Activated T-cell treated with anti-CD3 and anti-CD28 coated beads, Interleukin-2, amount 50 U/mL, for 72 hours (primary cell): ENCODE results near the gene FOXJ1. TPM values are rescaled to one million over a fixed set of nuclear protein-coding genes. Genes with fewer than 3 reads are reported as not detected.

Experiments used
- ATAC-seq, 2 donors: fragments of 150-1000 bp; cut with Tn5 transposase; replicated peaks in 1 of 2; 2 replicates each; pipeline ENCODE4 v1.10.0; 2021; ENCODE audit warnings: moderate library complexity in 2 of 2, mild to moderate bottlenecking in 1 of 2
- DNase-seq, 2 donors: peaks; one replicate each; pipeline ENCODE4 v3.0.0; 2021 to 2022; ENCODE audit warnings: mixed read lengths in 1 of 2
- H3K27ac Mint-ChIP-seq: one replicate; pipeline ENCODE4 v1.8.0; 2022; ENCODE audit warnings: mild to moderate bottlenecking, moderate library complexity, mixed read lengths
- H3K27me3 Mint-ChIP-seq: one replicate; pipeline ENCODE4 v1.8.0; 2022; ENCODE audit warnings: low read depth, mixed read lengths
- H3K36me3 Mint-ChIP-seq, 2 donors: one replicate each; pipeline ENCODE4 v1.8.0; 2022; ENCODE audit warnings: mixed read lengths in 2 of 2, mild to moderate bottlenecking in 1 of 2; ENCODE audit not compliant: insufficient read depth in 2 of 2
- H3K4me1 Mint-ChIP-seq: one replicate; pipeline ENCODE4 v1.8.0; 2022; ENCODE audit warnings: low read depth, mixed read lengths
- H3K4me3 Mint-ChIP-seq, 2 donors: one replicate each; pipeline ENCODE4 v1.8.0; 2022; ENCODE audit warnings: mild to moderate bottlenecking in 2 of 2, mixed read lengths in 2 of 2, moderate library complexity in 2 of 2
- H3K9me3 Mint-ChIP-seq, 2 donors: one replicate each; pipeline ENCODE4 v1.8.0; 2022; ENCODE audit warnings: mixed read lengths in 2 of 2
- total RNA-seq, 2 donors: library from RNA; stranded (reverse); gene quantifications; one replicate each; pipeline ENCODE4 v1.2.3, GENCODE V29; 2022

FOXJ1 gene
- total RNA-seq, 2 donors from 2014 or later, result 1.4 to 1.5 TPM

- Mint-ChIP-seq H3K27ac (no peak overlapping the region), H3K9me3 (no peaks in the 10 kb centered on the region), H3K4me1 (peaks cover 23% of the 10 kb centered on the region)
Measured at GRCh38 chr17:76174037-76174436, 33.0 kb upstream of the FOXJ1 start.

GRCh38 chr17:76173474-76173873 lies 32.4 kb upstream of the FOXJ1 start:
- DNase-seq (no peak), ATAC-seq (no peak)
- no peaks in the 10 kb centered on the region for H3K9me3 Mint-ChIP-seq
- H3K4me3 Mint-ChIP-seq, result no peak overlapping the region
- no peak overlapping the region for H3K27ac Mint-ChIP-seq
- H3K36me3 Mint-ChIP-seq, result peaks cover 0 to 6% of the 10 kb centered on the region in 2 donors
- H3K27me3 Mint-ChIP-seq, result no peaks in the 10 kb centered on the region
- peaks cover 17% of the 10 kb centered on the region for H3K4me1 Mint-ChIP-seq

More at GRCh38 chr17:76174037-76174436, 33.0 kb upstream of the FOXJ1 start:
- Mint-ChIP-seq H3K27me3 (no peaks in the 10 kb centered on the region), H3K36me3 (peaks cover 0 to 1% of the 10 kb centered on the region in 2 donors), H3K4me3 (no peak overlapping the region)
- ATAC-seq, result no peak
- DNase-seq, result no peak

- Mint-ChIP-seq H3K4me3 (no peak overlapping the region), H3K27me3 (no peaks in the 10 kb centered on the region), H3K4me1 (peaks cover 8% of the 10 kb centered on the region), H3K27ac (no peak overlapping the region), H3K36me3 (peaks cover 0 to 9% of the 10 kb centered on the region in 2 donors), H3K9me3 (no peaks in the 10 kb centered on the region)
- no peak for DNase-seq
- ATAC-seq, result no peak
Measured at GRCh38 chr17:76171706-76172105, 30.7 kb upstream of the FOXJ1 start.

- H3K4me3 Mint-ChIP-seq, result no peak overlapping the region
- no peak for ATAC-seq
- no peaks in the 10 kb centered on the region for H3K9me3 Mint-ChIP-seq
- H3K27me3 Mint-ChIP-seq, result no peaks in the 10 kb centered on the region
- peaks cover 13% of the 10 kb centered on the region for H3K4me1 Mint-ChIP-seq
- H3K36me3 Mint-ChIP-seq, result peaks cover 0 to 9% of the 10 kb centered on the region in 2 donors
- no peak overlapping the region for H3K27ac Mint-ChIP-seq
- no peak for DNase-seq
Measured at GRCh38 chr17:76170114-76170513, 29.1 kb upstream of the FOXJ1 start.

DNA sequence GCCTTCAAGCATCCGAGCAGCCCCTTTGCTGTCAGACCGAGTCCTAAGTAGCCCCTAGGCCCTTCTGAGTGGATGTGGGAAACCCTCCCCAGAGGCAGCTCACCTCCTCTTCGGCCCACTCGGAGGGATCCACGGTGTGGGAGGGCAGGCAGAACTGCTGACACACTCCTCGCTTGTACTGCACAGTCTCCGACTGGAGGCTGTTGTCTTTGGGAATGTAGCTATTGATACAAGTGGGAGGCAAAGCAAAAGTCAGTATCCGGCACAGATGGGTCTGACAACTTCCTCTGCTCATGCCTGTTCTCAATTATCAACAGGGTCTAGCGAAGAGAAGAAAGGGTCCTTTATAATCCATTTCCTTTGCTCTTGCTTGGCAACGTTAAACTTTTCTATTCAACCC lies 25.9 kb upstream of the FOXJ1 start:
- Mint-ChIP-seq H3K27me3 (no peaks in the 10 kb centered on the region), H3K9me3 (no peaks in the 10 kb centered on the region), H3K36me3 (peaks cover 2 to 14% of the 10 kb centered on the region in 2 donors), H3K4me1 (peaks cover 14% of the 10 kb centered on the region), H3K4me3 (no peak overlapping the region), H3K27ac (no peak overlapping the region)
- ATAC-seq (no peak), DNase-seq (no peak)

DNA sequence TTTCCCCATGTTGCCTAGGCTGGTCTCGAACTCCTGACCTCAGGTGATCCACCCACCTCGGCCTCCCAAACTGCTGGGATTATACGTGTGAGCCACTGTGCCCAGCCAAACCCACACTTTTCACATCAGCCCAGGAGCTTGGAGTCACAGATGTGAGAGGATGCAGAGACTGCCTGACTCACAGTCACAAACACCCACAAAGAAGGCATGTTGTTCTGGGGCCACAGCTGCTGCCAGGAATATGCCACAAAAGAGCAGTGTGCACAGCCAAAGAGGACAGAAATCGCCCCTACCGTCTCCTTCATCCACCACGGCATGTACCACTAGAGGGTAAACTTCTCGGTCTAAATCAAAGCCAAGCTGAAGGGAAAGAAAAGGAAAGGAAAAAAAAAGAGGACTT lies 25.1 kb upstream of the FOXJ1 start:
- H3K4me1 Mint-ChIP-seq, result peaks cover 14% of the 10 kb centered on the region
- peak in 1 of 2 donors; percentile 41 for DNase-seq
- H3K27me3 Mint-ChIP-seq, result no peaks in the 10 kb centered on the region
- peak; percentile 80 to 83 for ATAC-seq
- H3K4me3 Mint-ChIP-seq, result no peak overlapping the region
- no peak overlapping the region for H3K27ac Mint-ChIP-seq
- peaks cover 2 to 16% of the 10 kb centered on the region in 2 donors for H3K36me3 Mint-ChIP-seq
- H3K9me3 Mint-ChIP-seq, result no peaks in the 10 kb centered on the region

GRCh38 chr17:76164331-76164730 lies 23.3 kb upstream of the FOXJ1 start:
- H3K36me3 Mint-ChIP-seq, result peaks cover 2 to 22% of the 10 kb centered on the region in 2 donors
- no peak for ATAC-seq
- no peak overlapping the region for H3K4me3 Mint-ChIP-seq

DNA sequence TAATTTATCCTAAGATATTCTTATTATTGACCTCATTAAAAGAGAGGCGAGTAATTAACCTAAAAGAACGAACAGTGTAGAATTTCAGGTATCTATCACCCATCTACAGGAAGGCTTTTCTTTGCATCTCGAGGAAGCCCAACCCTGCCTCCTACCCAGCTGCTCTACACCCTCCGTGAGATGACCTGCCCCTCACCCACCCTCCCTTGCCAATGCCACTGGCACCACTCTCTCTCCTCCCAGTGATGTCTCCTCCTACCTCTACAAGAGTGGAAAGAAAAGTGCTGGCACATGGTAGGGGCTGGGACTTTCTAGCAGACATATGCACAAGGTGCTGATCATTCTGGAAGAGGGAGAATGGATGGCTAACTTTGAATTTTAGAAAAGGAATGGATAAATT lies 22.9 kb upstream of the FOXJ1 start:
- no peaks in the 10 kb centered on the region for H3K9me3 Mint-ChIP-seq
- DNase-seq (no peak), ATAC-seq (no peak)
- no peak overlapping the region for H3K4me3 Mint-ChIP-seq
- no peaks in the 10 kb centered on the region for H3K27me3 Mint-ChIP-seq
- H3K27ac Mint-ChIP-seq, result no peak overlapping the region
- peaks cover 14% of the 10 kb centered on the region for H3K4me1 Mint-ChIP-seq
- peaks cover 2 to 20% of the 10 kb centered on the region in 2 donors for H3K36me3 Mint-ChIP-seq

More at GRCh38 chr17:76164331-76164730, 23.3 kb upstream of the FOXJ1 start:
- Mint-ChIP-seq H3K27me3 (no peaks in the 10 kb centered on the region), H3K27ac (no peak overlapping the region), H3K9me3 (no peaks in the 10 kb centered on the region), H3K4me1 (peaks cover 14% of the 10 kb centered on the region)
- no peak for DNase-seq

DNA sequence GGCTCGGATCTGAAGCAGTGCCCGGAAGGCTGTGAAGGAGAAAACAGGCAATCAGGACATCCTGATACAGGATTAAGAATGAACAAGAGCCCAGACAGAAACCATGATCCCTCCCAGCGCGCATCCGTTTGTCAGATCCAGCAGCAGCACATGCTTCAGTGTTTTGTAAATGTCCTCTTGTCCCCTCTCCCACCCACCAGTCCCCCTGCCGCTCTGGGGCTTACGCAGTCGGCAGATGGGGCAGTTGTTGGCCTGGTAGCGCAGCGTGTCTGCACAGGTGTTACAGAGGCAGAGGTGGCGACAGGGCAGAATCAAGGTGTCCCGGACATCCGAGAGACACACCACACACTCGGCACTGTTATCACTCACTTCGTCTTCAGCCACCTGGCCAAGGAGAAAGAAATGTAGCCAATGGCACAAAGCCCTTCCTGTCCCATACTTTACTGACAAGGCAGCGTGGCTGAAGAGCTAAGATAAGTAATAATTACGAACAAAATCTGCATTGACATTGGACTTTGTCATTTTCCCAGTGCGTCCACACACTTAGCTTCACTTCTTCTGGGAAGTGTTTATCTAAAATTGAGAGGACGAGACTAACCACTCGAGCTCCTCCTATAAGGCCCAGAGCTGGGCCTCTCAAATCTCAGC lies 20.7 kb upstream of the FOXJ1 start:
- peaks cover 8 to 19% of the 10 kb centered on the region in 2 donors for H3K36me3 Mint-ChIP-seq
- peaks cover 14% of the 10 kb centered on the region for H3K4me1 Mint-ChIP-seq
- ATAC-seq (no peak), DNase-seq (no peak)
- H3K9me3 Mint-ChIP-seq, result no peaks in the 10 kb centered on the region
- no peak overlapping the region for H3K4me3 Mint-ChIP-seq
- H3K27me3 Mint-ChIP-seq, result no peaks in the 10 kb centered on the region
- no peak overlapping the region for H3K27ac Mint-ChIP-seq

DNA sequence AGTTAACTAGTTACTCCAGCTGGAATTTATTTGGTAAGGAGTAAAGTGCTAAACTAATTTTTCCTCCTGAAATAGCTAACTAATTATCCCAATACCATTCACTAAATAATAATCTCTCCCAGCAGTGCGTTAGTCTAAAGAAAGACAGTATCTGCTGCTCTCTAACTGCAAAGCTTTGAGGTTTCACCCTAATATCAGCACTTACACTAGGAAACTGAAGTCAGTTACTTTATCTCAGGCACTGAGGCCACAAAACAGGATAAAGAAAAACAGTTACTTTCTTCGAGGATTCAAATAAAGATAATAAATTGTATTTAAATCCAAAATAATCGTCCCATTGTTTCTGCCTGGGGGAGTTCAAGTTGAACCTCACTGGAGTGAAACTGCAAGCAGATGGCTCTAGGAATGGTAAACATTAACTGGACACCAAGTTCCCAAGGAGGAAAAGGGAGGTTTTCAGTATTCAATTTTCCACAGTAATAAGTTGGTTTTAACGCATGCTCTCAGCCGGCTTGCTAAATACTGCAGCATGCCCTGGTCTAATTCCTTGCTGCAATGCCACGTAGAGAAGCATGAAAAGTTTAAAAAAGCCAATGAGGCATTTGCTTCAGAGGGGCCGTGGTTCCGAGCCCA lies 20.0 kb upstream of the FOXJ1 start:
- ATAC-seq (no peak), DNase-seq (no peak)
- Mint-ChIP-seq H3K27me3 (no peaks in the 10 kb centered on the region), H3K36me3 (peaks cover 8 to 20% of the 10 kb centered on the region in 2 donors), H3K4me3 (no peak overlapping the region), H3K9me3 (no peaks in the 10 kb centered on the region), H3K27ac (no peak overlapping the region), H3K4me1 (peaks cover 8% of the 10 kb centered on the region)

GRCh38 chr17:76159157-76159556 lies 18.1 kb upstream of the FOXJ1 start:
- Mint-ChIP-seq H3K27me3 (no peaks in the 10 kb centered on the region), H3K9me3 (no peaks in the 10 kb centered on the region), H3K4me3 (no peak overlapping the region), H3K4me1 (peaks cover 8% of the 10 kb centered on the region), H3K36me3 (peaks cover 8 to 26% of the 10 kb centered on the region in 2 donors), H3K27ac (no peak overlapping the region)
- ATAC-seq (no peak), DNase-seq (no peak)

- Mint-ChIP-seq H3K9me3 (no peaks in the 10 kb centered on the region), H3K4me3 (no peak overlapping the region), H3K36me3 (peaks cover 8 to 25% of the 10 kb centered on the region in 2 donors), H3K27ac (peak overlapping the region; percentile 1), H3K4me1 (peaks cover 16% of the 10 kb centered on the region), H3K27me3 (no peaks in the 10 kb centered on the region)
- DNase-seq (no peak), ATAC-seq (no peak)
Measured at GRCh38 chr17:76157759-76158158, 16.7 kb upstream of the FOXJ1 start.

DNA sequence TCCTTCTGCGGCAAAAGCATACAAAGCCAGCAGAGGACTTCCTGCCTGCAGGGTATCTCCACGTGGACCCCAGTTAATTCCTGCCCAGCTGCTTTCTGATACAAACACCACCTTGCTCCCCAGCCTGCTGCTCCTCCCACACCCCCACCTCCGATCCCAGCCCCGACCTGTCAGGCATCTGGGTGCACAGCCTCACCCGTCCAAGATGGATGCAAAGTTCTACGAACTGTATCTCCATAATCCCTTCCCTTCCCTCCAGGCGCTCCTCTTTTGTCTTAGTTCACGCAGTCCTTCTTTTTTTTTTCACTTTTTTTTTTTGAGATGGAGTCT lies 15.6 kb upstream of the FOXJ1 start:
- H3K36me3 Mint-ChIP-seq, result peaks cover 9 to 27% of the 10 kb centered on the region in 2 donors
- peaks cover 28% of the 10 kb centered on the region for H3K4me1 Mint-ChIP-seq
- no peak overlapping the region for H3K4me3 Mint-ChIP-seq
- no peaks in the 10 kb centered on the region for H3K9me3 Mint-ChIP-seq
- H3K27ac Mint-ChIP-seq, result no peak overlapping the region
- ATAC-seq (no peak), DNase-seq (no peak)
- no peaks in the 10 kb centered on the region for H3K27me3 Mint-ChIP-seq
